Measurements from ENCODE around the gene POLR2L.

- TF ChIP-seq, protein P1, sequence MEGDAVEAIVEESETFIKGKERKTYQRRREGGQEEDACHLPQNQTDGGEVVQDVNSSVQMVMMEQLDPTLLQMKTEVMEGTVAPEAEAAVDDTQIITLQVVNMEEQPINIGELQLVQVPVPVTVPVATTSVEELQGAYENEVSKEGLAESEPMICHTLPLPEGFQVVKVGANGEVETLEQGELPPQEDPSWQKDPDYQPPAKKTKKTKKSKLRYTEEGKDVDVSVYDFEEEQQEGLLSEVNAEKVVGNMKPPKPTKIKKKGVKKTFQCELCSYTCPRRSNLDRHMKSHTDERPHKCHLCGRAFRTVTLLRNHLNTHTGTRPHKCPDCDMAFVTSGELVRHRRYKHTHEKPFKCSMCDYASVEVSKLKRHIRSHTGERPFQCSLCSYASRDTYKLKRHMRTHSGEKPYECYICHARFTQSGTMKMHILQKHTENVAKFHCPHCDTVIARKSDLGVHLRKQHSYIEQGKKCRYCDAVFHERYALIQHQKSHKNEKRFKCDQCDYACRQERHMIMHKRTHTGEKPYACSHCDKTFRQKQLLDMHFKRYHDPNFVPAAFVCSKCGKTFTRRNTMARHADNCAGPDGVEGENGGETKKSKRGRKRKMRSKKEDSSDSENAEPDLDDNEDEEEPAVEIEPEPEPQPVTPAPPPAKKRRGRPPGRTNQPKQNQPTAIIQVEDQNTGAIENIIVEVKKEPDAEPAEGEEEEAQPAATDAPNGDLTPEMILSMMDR (IDR thresholded peaks at IDR 0.05; ENCODE audit: low read length), result no peak
- TF ChIP-seq EZH2 (optimal IDR thresholded peaks at IDR 0.05; ENCODE audit: low read depth, low read length), result no peak
- no peak for TF ChIP-seq EZH2phosphoT487 (IDR thresholded peaks at IDR 0.05; ENCODE audit: low read length)
Measured at GRCh38 chr11:792873-793272, 49.5 kb downstream of the POLR2L start.
